GM21390 (cell line): ENCODE data around the gene ZNF772.
A peak's percentile ranks its signal among the peaks of the same experiment; 100 is the strongest.
"Not testable (repeated sequence)": the region's sequence is repeated elsewhere in the genome, so short reads cannot be mapped to it uniquely, and the experiment has no call there.

Experiments used
- ATAC-seq: cut with Tn5 transposase; IDR thresholded peaks from one replicate; pipeline ENCODE4 v1.9.1; 2021; ENCODE audit not compliant: unreplicated experiment

ZNF772 gene

GRCh38 chr19:57477191-57478008 lies at the start of gene ZNF772:
Gene ZNF772, minus strand, starts transcription at chr19:57477566. Its CDS starts 257 bp downstream, at chr19:57477309.
- ATAC-seq, result peak; percentile 97

- ATAC-seq, result not testable (repeated sequence)
Observed at GRCh38 chr19:57518021-57518420, 40.7 kb upstream of the ZNF772 start.

GRCh38 chr19:57515255-57515654 lies 37.9 kb upstream of the ZNF772 start:
- no peak for ATAC-seq

GRCh38 chr19:57512845-57513244 lies 35.5 kb upstream of the ZNF772 start:
- no peak for ATAC-seq

- ATAC-seq, result no peak
Observed at GRCh38 chr19:57511484-57511883, 34.1 kb upstream of the ZNF772 start.

GRCh38 chr19:57506163-57506562 lies 28.8 kb upstream of the ZNF772 start:
- no peak for ATAC-seq

- not testable (repeated sequence) for ATAC-seq
Observed at GRCh38 chr19:57500400-57500799, 23.0 kb upstream of the ZNF772 start.

- peak; percentile 99 for ATAC-seq
Observed at GRCh38 chr19:57499680-57500395, 22.5 kb upstream of the ZNF772 start, which contains the start of gene ZNF773. Gene ZNF773, plus strand, starts transcription at chr19:57499938. Its CDS starts 143 bp downstream, at chr19:57500081.

GRCh38 chr19:57499332-57499679 lies 21.9 kb upstream of the ZNF772 start:
- not testable (repeated sequence) for ATAC-seq

GRCh38 chr19:57488299-57488644 lies 10.9 kb upstream of the ZNF772 start:
- ATAC-seq, result not testable (repeated sequence)

GRCh38 chr19:57487477-57488298 lies 10.3 kb upstream of the ZNF772 start, which contains the start of gene ZNF419:
Gene ZNF419, plus strand, starts transcription at chr19:57487750. Its CDS starts 201 bp downstream, at chr19:57487951.
- ATAC-seq, result peak; percentile 93

- no peak for ATAC-seq
Observed at GRCh38 chr19:57473646-57474045, 3.7 kb downstream of the ZNF772 start.

GRCh38 chr19:57466489-57466888 lies 10.9 kb downstream of the ZNF772 start:
- ATAC-seq, result no peak

- ATAC-seq, result no peak
Observed at GRCh38 chr19:57465680-57466381, 11.5 kb downstream of the ZNF772 start.

GRCh38 chr19:57452307-57452706 lies 25.1 kb downstream of the ZNF772 start:
- no peak for ATAC-seq

GRCh38 chr19:57443121-57443696 lies 34.2 kb downstream of the ZNF772 start:
- no peak for ATAC-seq

- ATAC-seq, result no peak
Observed at GRCh38 chr19:57441979-57442752, 35.2 kb downstream of the ZNF772 start.

GRCh38 chr19:57438925-57439324 lies 38.4 kb downstream of the ZNF772 start:
- ATAC-seq, result no peak

- ATAC-seq, result no peak
Observed at GRCh38 chr19:57437931-57438330, 39.4 kb downstream of the ZNF772 start.
